GM20431 (cell line): ENCODE data around the gene CDC20B.

Source experiments
- in situ Hi-C: fragments of 300-500 bp; cut with MseI, MboI; formaldehyde crosslinking; loops from one replicate; pipeline ENCODE4 v1.15.0; 2020; ENCODE audit warnings: low sequenced_read_pairs; ENCODE audit not compliant: unreplicated experiment

The CDC20B gene, protein sequence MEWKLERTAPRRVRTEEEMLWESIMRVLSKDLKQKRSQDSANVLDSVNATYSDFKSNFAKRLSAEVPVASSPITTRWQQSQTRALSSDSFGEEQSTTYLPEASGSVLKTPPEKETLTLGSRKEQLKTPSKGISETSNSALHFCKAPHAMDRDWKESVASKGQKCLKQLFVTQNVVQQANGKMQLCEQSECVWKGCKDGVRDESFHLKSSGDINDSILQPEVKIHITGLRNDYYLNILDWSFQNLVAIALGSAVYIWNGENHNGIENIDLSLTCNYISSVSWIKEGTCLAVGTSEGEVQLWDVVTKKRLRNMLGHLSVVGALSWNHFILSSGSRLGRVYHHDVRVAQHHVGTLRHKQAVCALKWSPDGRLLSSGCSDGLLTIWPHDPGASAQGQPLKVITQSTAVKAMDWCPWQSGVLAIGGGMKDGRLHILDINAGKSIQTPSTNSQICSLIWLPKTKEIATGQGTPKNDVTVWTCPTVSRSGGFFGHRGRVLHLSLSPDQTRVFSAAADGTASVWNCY

DNA sequence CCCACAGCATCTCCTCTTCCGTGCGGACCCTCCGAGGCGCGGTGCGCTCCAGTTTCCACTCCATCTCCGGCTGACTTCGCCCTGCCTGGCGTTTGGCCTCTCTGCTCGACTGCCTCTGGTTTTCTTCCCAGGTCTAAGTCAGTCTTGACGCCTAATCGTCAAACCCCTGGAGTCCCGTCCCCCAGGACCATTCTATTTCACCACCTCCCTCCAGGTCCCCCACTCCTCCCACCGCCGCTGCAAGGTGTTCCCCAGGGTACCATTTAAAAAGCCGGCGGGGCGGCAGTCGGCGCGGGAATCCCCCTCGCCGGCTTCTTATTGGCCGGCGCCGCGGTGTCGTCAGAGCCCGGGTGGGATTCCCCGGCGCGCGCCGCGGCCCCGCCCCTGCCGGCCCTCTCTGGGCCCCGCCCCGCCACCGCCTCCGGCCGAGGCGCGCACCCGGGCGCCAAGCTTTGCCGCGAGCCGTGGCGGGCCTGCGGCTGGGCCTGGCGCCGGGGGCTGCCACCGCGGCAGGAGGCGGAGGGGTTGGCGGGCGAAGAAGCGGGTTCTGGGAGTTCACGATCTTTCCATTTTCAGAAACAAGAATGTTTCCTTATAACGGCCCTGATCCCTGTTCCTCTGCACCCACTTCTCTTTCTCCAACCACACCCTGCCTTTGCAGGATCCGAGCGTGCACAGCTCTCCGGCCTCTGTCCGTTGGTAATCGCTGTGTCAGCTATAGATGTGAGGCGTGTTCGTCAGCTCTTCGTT, at the start of gene CDC20B:
CDC20B (minus strand) TSS at position 241 of the 750 bp plus-strand sequence; CDS start at position 64, 177 bp downstream.
- in situ Hi-C loops, result no loop called here

- in situ Hi-C loops, result no loop called here
Measured at GRCh38 chr5:55222092-55222984, 49.4 kb upstream of the CDC20B start.

DNA sequence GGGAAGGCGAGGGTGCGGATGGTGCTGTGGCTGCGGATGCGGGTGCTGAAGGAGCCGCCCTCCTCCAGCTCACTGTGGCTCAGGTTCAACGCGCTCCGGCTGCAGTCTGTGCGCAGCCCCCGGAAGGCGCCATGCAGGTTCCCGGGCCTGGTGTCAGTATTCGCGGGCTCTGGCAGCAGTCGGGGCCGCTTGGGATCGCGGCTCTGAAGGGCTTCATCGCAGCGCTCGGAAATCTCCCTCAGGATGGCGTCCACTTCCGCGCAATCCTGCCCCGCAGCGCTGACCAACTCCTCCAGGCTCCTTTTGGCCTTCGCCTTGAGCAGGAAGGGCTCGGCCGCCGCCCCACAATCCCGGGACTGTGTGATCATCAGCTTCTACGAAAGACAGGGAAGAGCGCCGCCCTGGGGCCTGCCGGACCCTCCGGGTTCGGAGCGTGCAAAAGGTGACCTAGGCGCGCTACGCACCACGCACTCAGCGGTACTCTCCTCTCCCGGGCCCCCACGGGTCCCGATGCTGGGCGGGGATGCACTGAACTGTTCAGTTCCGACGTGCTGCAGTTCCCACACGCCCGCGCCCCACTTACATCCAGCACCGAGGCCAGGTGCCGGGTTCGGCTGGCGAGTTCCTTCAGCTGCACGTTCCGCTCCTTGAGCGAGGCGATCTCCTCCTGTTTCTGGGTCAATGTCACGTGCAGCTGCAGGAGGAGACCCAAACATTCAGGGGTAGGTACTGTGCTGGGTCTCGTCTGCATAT, 47.6 kb upstream of the CDC20B start:
- in situ Hi-C loops, result no loop called here

DNA sequence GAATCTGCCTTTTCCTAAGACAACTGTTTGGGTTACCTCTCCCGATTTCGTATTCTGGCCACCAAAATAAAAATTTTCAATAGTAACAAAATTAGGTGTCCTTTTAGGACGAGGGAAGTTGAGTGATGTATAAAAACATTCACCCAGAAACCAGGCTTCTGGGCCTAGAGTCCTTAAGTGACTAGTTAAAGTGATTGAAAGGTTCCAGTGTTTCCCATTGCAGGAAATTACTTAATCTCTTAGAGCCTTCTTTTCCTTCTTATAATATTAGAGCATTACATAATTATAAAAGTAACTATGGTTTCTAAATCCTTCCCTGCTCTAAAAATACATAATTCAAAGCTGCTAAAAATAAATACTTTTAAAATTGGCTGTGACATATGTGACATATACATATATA, 46.8 kb upstream of the CDC20B start:
- in situ Hi-C loops, result no loop called here

- in situ Hi-C loops, result no loop called here
Measured at GRCh38 chr5:55218967-55219366, 46.0 kb upstream of the CDC20B start.

- in situ Hi-C loops, result no loop called here
Measured at GRCh38 chr5:55211184-55211874, 38.4 kb upstream of the CDC20B start.

- in situ Hi-C loops, result no loop called here
Measured at GRCh38 chr5:55205001-55205400, 32.0 kb upstream of the CDC20B start.

GRCh38 chr5:55191165-55191564, 18.2 kb upstream of the CDC20B start:
- in situ Hi-C loops, result loop anchor here (25.0 kb wide), 1 partner anchor 496 kb away; no protein-coding TSS in a partner anchor

DNA sequence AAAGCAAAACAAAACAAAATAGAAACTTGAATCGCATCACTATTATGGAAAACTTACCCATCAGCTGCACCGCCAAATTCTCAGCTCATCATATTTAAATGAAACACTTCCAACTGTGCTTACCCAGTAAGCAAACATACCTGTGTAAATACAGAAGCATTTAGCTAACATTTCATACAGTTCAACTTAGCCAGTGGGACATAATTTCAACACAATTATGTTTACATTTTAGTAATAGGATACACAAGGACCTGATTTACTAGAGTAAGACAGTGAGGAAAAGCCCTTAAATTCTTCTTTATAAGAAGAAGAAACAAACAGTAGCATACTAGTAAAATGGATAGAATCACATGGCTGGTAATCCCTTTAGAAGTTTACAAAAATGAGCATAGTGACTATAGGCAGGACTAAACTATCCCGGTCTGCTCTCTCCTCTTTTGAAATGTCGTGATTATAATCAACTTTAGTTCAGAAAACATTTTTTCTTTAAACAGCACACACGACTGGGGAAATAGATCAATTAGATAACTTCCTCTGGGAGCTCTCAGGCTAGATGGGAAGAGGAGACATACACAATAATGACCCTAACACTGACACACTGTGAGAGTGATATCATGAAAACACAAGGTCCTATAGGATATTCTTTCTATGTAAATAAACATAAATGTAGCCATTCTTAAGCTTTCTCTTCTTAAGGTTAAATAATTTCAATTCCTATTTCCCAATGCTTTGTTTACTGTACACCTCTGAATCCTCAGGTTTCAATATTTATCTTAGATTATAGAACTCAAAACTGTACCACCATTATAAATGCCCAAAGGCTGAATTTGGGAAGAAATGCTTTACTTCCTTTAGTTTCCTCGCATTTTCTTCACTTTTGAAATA, 15.9 kb upstream of the CDC20B start:
- in situ Hi-C loops, result loop anchor here (25.0 kb wide), 1 partner anchor 498 kb away; no protein-coding TSS in a partner anchor

DNA sequence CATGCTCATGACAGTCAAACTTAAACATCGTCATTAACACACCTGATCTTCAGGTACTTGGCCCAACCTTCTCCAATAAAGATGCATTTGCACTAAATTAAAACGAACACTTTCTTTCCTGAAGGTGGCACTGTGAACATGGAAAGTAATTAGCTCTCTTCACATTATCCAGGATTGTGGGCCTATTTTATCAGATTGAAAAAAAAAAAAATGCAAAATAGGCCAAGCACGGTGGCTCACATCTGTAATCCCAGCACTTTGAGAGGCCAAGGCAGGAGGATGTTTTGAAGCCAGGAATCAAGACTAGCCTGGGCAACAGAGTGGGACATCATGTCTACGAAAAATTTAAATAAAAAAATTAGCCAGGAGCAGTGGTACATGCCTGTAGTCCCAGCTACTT, 14.4 kb upstream of the CDC20B start:
- in situ Hi-C loops, result loop anchor here (25.0 kb wide), 1 partner anchor 500 kb away; no protein-coding TSS in a partner anchor

DNA sequence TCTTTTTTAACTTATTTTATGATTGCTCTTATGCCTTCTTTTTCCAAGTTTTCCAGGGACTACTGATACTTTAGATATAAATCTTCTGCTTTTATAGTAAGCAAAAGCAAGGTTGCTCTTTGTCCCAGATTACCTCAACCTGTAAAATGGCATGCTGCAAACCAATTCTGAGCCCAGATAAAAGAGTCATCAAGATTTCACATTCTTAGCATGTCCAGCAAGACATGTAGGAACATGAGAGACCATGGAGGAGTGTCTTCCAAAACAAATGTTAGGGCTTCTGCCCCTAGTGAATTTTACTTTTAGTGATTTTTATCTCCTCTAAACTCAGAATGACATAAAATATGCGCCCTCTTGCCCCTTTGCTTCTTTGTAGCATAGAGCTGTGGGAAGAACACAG, 7.0 kb upstream of the CDC20B start:
- in situ Hi-C loops, result loop anchor here (25.0 kb wide), 1 partner anchor 507 kb away; no protein-coding TSS in a partner anchor

DNA sequence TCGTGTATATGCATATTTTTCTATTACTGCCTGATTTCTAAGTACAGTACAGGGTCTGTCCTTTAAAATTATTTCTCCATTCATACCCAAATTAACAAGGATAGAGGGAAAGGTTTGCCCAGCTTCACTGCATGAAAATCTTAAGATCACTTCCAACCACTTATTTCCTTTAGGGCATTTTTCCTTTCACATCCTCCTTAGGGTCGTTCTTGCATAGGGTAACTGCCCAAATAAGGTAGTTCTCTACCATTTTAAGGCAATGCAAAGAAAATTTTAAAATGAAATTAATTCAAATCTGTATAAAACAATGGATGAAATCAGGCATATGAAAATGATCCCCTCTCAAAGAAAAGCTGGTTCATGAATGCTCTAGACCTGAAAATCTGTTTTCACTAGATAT, 4.1 kb upstream of the CDC20B start:
- in situ Hi-C loops, result loop anchor here (25.0 kb wide), 1 partner anchor 510 kb away; no protein-coding TSS in a partner anchor

- in situ Hi-C loops, result loop anchor here (25.0 kb wide), 1 partner anchor 511 kb away; no protein-coding TSS in a partner anchor
Measured at GRCh38 chr5:55176176-55176818, 3.3 kb upstream of the CDC20B start.

DNA sequence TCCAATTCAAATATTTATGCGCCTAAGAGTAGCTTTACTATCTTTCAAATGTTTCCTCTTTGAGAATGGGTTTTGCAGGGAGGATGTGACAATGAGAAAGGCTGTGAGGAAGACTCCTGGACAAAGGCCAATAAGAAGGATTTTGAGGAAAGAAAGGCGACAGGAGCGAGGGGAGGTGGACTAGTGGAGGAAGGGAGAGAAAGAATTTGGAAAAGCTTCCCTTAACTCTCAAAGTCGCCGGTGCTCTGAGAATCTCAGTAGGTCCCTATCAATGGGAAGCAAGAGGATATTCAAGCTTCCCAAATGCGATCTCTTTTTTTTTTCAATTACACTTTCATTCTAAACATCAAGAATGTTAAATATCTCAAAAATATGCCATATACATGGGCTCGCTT, 2.8 kb upstream of the CDC20B start:
- in situ Hi-C loops, result loop anchor here (25.0 kb wide), 1 partner anchor 512 kb away; no protein-coding TSS in a partner anchor

DNA sequence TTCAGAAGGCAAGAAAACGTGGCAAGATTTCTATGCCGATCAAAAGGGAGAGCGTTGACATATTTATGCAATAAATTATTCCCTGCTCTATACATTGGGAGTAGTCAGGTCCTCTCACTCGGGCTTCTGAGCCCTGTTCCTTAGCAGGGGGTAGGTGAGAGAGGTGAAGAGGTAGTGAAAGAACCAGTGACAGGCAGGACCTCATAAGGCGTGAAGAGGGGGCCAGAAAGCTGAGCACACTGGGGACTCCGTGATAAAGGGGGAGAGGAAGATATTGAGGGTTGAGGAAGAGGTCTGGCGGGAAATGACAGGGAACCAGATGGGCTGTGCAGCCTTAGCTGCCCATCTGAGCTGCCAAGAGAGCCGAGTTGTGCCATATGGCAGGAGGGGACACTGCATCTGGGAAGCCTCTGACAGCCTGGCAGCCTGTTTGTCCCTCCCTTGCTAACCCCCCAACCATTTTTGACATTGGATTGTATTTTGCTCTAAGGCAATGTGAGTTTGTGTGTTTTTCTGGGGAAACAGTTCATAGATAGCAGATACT, 782 bp upstream of the CDC20B start:
- in situ Hi-C loops, result no loop called here

DNA sequence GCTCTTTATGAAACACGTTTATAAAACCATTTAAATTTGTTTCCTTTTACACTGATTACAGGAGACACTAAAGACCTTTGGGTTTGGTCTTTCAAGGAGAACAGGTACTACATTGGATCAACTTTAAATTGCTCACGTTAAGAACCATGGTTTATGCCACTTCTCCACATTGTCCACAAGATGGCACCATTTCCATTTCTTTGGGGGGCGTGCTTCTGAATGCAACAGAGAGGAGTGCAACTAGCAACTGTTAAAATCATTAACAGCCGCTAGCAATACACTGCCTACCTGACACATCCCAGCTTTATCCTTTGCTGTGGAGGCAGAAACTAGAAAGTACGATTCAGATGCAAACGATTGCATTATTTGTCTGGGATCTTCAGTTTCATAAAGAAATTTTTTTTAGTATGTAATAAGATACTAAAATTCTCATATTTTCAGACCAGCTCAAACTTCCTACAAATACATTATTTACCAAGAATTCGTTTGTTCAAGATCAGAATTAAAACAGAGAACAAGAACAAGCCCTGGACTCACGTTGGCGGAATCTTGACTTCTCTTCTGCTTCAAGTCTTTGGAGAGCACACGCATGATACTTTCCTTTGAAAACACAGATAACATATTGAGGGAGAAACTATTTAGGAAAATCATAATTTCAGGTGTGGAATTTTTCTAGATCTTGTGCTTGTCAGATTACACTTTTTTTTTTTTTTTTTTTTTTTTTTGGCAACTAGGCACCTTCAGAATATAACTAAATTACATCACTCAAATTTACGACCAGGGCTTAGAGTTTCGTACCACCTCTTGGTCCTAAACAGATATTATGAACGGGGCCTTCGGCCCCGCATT, 702 bp downstream of the CDC20B start:
- in situ Hi-C loops, result no loop called here
